ENCODE measurements around the gene SLC5A7. TPM values are rescaled to one million over a fixed set of nuclear protein-coding genes. Genes with fewer than 3 reads are reported as not detected.

Gene SLC5A7
- total and polyA plus RNA-seq, 2 donors (not counting 3 experiments of a cell fraction or from before 2014, with no cell fraction given) = not detected

- Histone ChIP-seq H3K9me3 (replicated peaks; ENCODE audit: control insufficient read depth, insufficient read depth, low read length) (peaks cover 5% of the 10 kb centered on the region), H3K4me2 (ENCODE audit: insufficient read depth, low read length) (no peak overlapping the region), H3K9me1 (replicated peaks; ENCODE audit: control insufficient read depth, extremely low read depth, insufficient read depth, low read length) (no peaks in the 10 kb centered on the region), H3K9ac (replicated peaks; ENCODE audit: extremely low read depth, insufficient read depth, low read length) (no peak overlapping the region), H3K79me2 (ENCODE audit: control insufficient read depth, insufficient read depth, low read length) (no peaks in the 10 kb centered on the region), H3K27ac (ENCODE audit: insufficient read depth, low read depth, low read length) (no peak overlapping the region), H3K4me3 (replicated peaks in 1 of 3; ENCODE audit: insufficient read depth in 1 of 3, low read depth in 1 of 3, low read length in 3 of 3) (no peak overlapping the region), H3K36me3 (ENCODE audit: control insufficient read depth in 2 of 2, extremely low read depth in 1 of 2, insufficient read depth in 2 of 2, low read length in 2 of 2) (no peaks in the 10 kb centered on the region), H4K20me1 (replicated peaks; ENCODE audit: control insufficient read depth, extremely low read depth, insufficient read depth, low read length) (no peaks in the 10 kb centered on the region), H2AFZ (ENCODE audit: low read depth, low read length) (no peak overlapping the region), H3K4me1 (ENCODE audit: control insufficient read depth, extremely low read depth, insufficient read depth, low read length) (no peaks in the 10 kb centered on the region), H3K27me3 (ENCODE audit: control insufficient read depth in 2 of 2, insufficient read depth in 2 of 2, low read length in 2 of 2) (no peaks in the 10 kb centered on the region)
- no TSS peak for BruUV-seq (replicated peaks)
- ChIA-PET POLR2A (no interaction called here), CTCF (no interaction called here)
- dilution Hi-C loops (cut with MboI; ENCODE audit: extremely low pct_ligation_motif_present, low sequenced_read_pairs) (no loop called here), intact Hi-C loops (cut with micrococcal nuclease) (no loop called here)
- FAIRE-seq (no peak), DNase-seq (ENCODE audit: low read depth, low spot score) (no peak)
- TF ChIP-seq POLR2A (IDR thresholded peaks at IDR 0.05; ENCODE audit: low read depth, low read length) = no peak
- TF ChIP-seq POLR2AphosphoS5 (IDR thresholded peaks at IDR 0.05; ENCODE audit: insufficient read depth, low read depth, low read length) = no peak
- TF ChIP-seq, protein P1, sequence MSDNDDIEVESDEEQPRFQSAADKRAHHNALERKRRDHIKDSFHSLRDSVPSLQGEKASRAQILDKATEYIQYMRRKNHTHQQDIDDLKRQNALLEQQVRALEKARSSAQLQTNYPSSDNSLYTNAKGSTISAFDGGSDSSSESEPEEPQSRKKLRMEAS (IDR thresholded peaks at IDR 0.05; ENCODE audit: insufficient read depth, insufficient read length) = no peak
- no peak for TF ChIP-seq MYC (IDR thresholded peaks at IDR 0.05; ENCODE audit: low read depth, low read length)
- TF ChIP-seq FOS (IDR thresholded peaks at IDR 0.05; ENCODE audit: borderline replicate concordance, insufficient read depth, low read length) = no peak
- TF ChIP-seq JUN (IDR thresholded peaks at IDR 0.05; ENCODE audit: borderline replicate concordance, insufficient read depth, insufficient read length, low read depth) = no peak
- no peak for TF ChIP-seq EZH2 (IDR thresholded peaks at IDR 0.05; ENCODE audit: borderline replicate concordance, low read depth, low read length, severe bottlenecking)
- TF ChIP-seq, protein P2, sequence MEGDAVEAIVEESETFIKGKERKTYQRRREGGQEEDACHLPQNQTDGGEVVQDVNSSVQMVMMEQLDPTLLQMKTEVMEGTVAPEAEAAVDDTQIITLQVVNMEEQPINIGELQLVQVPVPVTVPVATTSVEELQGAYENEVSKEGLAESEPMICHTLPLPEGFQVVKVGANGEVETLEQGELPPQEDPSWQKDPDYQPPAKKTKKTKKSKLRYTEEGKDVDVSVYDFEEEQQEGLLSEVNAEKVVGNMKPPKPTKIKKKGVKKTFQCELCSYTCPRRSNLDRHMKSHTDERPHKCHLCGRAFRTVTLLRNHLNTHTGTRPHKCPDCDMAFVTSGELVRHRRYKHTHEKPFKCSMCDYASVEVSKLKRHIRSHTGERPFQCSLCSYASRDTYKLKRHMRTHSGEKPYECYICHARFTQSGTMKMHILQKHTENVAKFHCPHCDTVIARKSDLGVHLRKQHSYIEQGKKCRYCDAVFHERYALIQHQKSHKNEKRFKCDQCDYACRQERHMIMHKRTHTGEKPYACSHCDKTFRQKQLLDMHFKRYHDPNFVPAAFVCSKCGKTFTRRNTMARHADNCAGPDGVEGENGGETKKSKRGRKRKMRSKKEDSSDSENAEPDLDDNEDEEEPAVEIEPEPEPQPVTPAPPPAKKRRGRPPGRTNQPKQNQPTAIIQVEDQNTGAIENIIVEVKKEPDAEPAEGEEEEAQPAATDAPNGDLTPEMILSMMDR (IDR thresholded peaks at IDR 0.05; ENCODE audit: extremely low read depth in 1 of 2, insufficient read depth in 1 of 2, low read depth in 1 of 2, low read length in 2 of 2) = no peak
Measured at GRCh38 chr2:108031471-108031941, 45.2 kb downstream of the SLC5A7 start.

Data from endothelial cell of umbilical vein (primary cell).